Omental fat pad (tissue), 4 donors: ENCODE results near the gene TLE1. TPM values are rescaled to one million over a fixed set of nuclear protein-coding genes. Genes with fewer than 3 reads are reported as not detected.
A peak's percentile ranks its signal among the peaks of the same experiment; 100 is the strongest.

Source experiments
- ATAC-seq: fragments of 150-250 bp; one replicate; pipeline ENCODE4 v1.9.1; 2016; ENCODE audit warnings: mild to moderate bottlenecking, moderate library complexity; ENCODE audit not compliant: low FRiP score
- DNase-seq: peaks from one replicate; pipeline ENCODE4 v3.0.0-alpha.2; 2019; ENCODE audit warnings: low spot score
- total RNA-seq, 4 donors: library from RNA; depleted of rRNA; stranded (reverse); fragments of >200 nt; gene quantifications; one replicate each; pipeline ENCODE4 v1.1.0, GENCODE V29; 2016
- TF ChIP-seq, protein P1 (sequence below), 3 donors: fragments of 450-650 bp; IDR thresholded peaks; one replicate each; pipeline ENCODE4 v1.5.1; 2016 to 2017; ENCODE audit warnings: antibody characterized with exemption in 3 of 3, mild to moderate bottlenecking in 3 of 3, moderate library complexity in 2 of 3

The TLE1 gene
- total RNA-seq, 4 donors from 2014 or later, result 75.3 to 136 (median 80.1) TPM

DNA sequence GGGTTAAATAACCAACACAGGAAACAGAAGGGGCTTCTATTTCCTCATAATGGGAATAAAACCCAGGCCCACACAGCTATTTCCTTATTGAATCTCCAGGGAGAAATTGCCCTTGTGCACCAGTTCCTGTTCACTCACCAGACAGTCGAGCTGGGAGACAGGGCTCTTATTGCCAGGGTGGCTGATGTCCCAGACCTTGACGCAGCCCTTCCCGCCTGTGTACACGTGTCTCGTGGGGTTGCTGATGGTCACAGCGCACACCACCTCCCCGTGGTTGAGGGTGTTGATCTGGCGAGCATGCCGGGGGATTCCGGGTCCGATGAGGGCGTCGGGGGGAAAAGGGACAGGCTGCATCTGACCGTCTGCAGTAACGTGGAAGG is 96.5 kb downstream of the TLE1 start:
- TF ChIP-seq, protein P1, sequence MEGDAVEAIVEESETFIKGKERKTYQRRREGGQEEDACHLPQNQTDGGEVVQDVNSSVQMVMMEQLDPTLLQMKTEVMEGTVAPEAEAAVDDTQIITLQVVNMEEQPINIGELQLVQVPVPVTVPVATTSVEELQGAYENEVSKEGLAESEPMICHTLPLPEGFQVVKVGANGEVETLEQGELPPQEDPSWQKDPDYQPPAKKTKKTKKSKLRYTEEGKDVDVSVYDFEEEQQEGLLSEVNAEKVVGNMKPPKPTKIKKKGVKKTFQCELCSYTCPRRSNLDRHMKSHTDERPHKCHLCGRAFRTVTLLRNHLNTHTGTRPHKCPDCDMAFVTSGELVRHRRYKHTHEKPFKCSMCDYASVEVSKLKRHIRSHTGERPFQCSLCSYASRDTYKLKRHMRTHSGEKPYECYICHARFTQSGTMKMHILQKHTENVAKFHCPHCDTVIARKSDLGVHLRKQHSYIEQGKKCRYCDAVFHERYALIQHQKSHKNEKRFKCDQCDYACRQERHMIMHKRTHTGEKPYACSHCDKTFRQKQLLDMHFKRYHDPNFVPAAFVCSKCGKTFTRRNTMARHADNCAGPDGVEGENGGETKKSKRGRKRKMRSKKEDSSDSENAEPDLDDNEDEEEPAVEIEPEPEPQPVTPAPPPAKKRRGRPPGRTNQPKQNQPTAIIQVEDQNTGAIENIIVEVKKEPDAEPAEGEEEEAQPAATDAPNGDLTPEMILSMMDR (IDR thresholded peaks at IDR 0.05), result no peak
- DNase-seq (no peak), ATAC-seq (peak; percentile 43)

GRCh38 chr9:81591791-81592190 is 97.6 kb downstream of the TLE1 start:
- TF ChIP-seq, protein P1 (IDR thresholded peaks at IDR 0.05), result no peak
- ATAC-seq, result no peak
- no peak for DNase-seq

DNA sequence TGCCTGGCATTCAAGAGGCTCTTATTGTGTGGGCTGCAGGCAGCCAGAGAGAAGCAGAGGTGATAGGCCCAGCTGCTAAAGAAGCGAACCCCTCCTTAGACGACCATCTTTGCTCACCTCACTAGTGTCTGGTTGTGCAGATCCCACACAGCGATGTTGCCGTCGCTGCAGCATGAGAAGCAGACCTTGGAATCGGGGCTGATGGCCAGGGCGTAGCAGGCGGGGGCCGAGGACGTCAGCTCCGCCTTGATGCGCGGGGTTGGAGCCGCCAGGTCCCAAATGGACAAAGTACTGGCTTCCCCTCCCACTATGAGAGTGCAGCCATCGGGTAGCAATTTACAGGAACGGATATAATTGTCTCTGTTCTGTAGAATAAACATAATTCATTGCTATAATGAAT is 98.7 kb downstream of the TLE1 start:
- DNase-seq (no peak), ATAC-seq (no peak)
- TF ChIP-seq, protein P1 (IDR thresholded peaks at IDR 0.05), result no peak

DNA sequence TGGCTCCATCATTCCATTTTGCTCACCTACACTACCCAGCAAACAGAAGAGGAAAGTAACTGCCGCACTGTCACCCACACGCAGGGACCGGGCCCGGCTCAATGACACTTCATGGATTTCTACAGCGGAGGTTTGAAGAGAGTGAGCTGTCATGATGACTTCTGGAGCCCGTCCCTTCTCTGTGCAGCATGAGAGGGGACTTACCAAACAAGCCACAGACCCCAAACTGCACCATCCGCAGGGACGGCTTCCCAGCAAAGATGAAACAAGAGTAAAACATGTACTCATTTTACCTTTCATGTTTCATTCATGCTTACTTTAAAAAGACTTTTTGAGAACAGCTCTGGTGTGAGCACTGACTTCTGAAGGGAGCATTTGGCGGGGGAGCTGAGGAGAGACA is 99.5 kb downstream of the TLE1 start:
- DNase-seq (no peak), ATAC-seq (no peak)
- TF ChIP-seq, protein P1 (IDR thresholded peaks at IDR 0.05), result no peak

- ATAC-seq, result no peak
Observed at GRCh38 chr9:81589392-81589791, 100.0 kb downstream of the TLE1 start.

DNA sequence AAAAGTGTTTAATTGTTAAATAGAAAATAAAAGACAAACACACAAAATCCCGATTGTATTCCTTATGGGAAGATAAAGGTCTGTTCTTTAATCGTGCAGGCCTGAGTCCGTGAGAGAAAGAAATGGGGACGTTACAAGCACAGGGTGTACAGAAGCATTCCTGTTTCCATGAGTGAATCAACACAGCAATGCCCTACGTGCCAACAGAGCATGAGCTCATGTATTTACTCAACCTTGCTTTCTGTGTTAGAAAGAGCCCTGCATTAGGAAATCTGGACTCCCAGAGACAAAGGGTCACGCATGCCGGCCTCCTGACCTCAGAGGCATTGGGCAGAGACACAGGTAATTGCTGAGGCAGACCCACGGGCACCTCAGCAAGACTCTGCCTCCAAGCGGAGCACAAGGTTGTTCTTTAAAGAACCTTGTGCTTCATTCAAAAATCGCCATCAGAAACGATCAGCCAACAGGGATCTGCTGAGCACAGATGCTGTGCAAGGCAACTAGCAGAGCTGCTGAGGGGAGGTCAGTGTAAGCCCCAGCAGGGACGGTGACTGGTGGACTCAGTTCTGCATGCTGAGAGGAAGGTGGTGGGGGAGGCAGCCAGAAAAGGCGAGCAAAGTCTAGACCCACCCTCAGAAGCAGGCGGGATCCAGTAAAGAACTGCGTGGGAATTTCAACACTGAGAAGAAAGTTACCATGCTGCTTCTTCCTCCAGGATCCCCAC is 101.0 kb downstream of the TLE1 start:
- DNase-seq, result no peak
- peak; percentile 85 for ATAC-seq
- TF ChIP-seq, protein P1 (IDR thresholded peaks at IDR 0.05), result no peak

More at GRCh38 chr9:81589392-81589791, 100.0 kb downstream of the TLE1 start:
- TF ChIP-seq, protein P1 (IDR thresholded peaks at IDR 0.05), result no peak
- DNase-seq, result no peak

- DNase-seq (no peak), ATAC-seq (no peak)
- TF ChIP-seq, protein P1 (IDR thresholded peaks at IDR 0.05), result no peak
Observed at GRCh38 chr9:81586786-81587185, 102.6 kb downstream of the TLE1 start.
